Liver (tissue), 9 donors: ENCODE measurements around the gene ERC1. TPM values are rescaled to one million over a fixed set of nuclear protein-coding genes. Genes with fewer than 3 reads are reported as not detected.

ENCODE experiments used
- DNase-seq: peaks from one replicate; pipeline ENCODE4 v3.0.0-alpha.2; 2017; ENCODE audit warnings: low spot score
- H3K27ac ChIP-seq, 2 donors: one replicate each; pipeline ENCODE4 v1.7.0; 2013; ENCODE audit warnings: inconsistent platforms in 2 of 2, low read length in 2 of 2, control low read depth in 1 of 2, low read depth in 1 of 2, mild to moderate bottlenecking in 1 of 2
- H3K27me3 ChIP-seq, 4 donors: one replicate each; pipeline versions ENCODE4 v1.6.1 to v1.7.0; 2013; ENCODE audit warnings: low read length in 3 of 4, inconsistent platforms in 1 of 4, mild to moderate bottlenecking in 1 of 4, moderate library complexity in 1 of 4; ENCODE audit not compliant: control insufficient read depth in 4 of 4, insufficient read depth in 4 of 4
- H3K36me3 ChIP-seq, 4 donors: one replicate each; pipeline versions ENCODE4 v1.6.1 to v1.7.0; 2013; ENCODE audit warnings: low read length in 3 of 4, mild to moderate bottlenecking in 3 of 4, low read depth in 1 of 4, moderate library complexity in 1 of 4; ENCODE audit not compliant: control insufficient read depth in 4 of 4, insufficient read depth in 3 of 4
- H3K4me1 ChIP-seq, 4 donors: one replicate each; pipeline versions ENCODE4 v1.6.1 to v1.7.0; 2013; ENCODE audit warnings: low read length in 3 of 4, mild to moderate bottlenecking in 3 of 4, moderate library complexity in 1 of 4; ENCODE audit not compliant: control insufficient read depth in 4 of 4, insufficient read depth in 4 of 4
- H3K4me3 ChIP-seq, 3 donors: one replicate each; pipeline versions ENCODE4 v1.6.1 to v1.7.0; 2013; ENCODE audit warnings: low read length in 3 of 3, control low read depth in 1 of 3, low read depth in 1 of 3, mild to moderate bottlenecking in 1 of 3
- H3K9ac ChIP-seq, 2 donors: one replicate each; pipeline ENCODE4 v1.7.0; 2013; ENCODE audit warnings: low read length in 2 of 2, mild to moderate bottlenecking in 2 of 2, moderate library complexity in 2 of 2, control low read depth in 1 of 2, low read depth in 1 of 2
- H3K9me3 ChIP-seq, 4 donors: one replicate each; pipeline versions ENCODE4 v1.6.1 to v1.7.0; 2013; ENCODE audit warnings: low read length in 3 of 4; ENCODE audit not compliant: control insufficient read depth in 4 of 4
- EGR1 ChIP-seq, 2 donors: IDR thresholded peaks; 2 replicates each; pipeline ENCODE4 v1.6.1; 2016 to 2018; ENCODE audit warnings: antibody characterized with exemption in 2 of 2, low read depth in 2 of 2
- FOXA1 ChIP-seq: IDR thresholded peaks from 2 replicates; pipeline ENCODE4 v1.6.1; 2016; ENCODE audit warnings: antibody characterized with exemption
- FOXA2 ChIP-seq: IDR thresholded peaks from 2 replicates; pipeline ENCODE4 v1.6.1; 2016; ENCODE audit warnings: antibody characterized with exemption
- GABPA ChIP-seq, 2 donors: IDR thresholded peaks in 1 of 2; conservative IDR thresholded peaks in 1 of 2; 2 replicates each; pipeline ENCODE4 v1.6.1; 2016; ENCODE audit warnings: antibody characterized with exemption in 2 of 2, mild to moderate bottlenecking in 1 of 2, moderate library complexity in 1 of 2
- HNF4A ChIP-seq, 2 donors: conservative IDR thresholded peaks; 2 replicates each; pipeline ENCODE4 v1.6.1; 2016; ENCODE audit warnings: antibody characterized with exemption in 2 of 2, mild to moderate bottlenecking in 2 of 2
- HNF4G ChIP-seq: IDR thresholded peaks from 2 replicates; pipeline ENCODE4 v1.6.1; 2016; ENCODE audit warnings: antibody characterized with exemption
- JUND ChIP-seq, 2 donors: IDR thresholded peaks; 2 replicates each; pipeline ENCODE4 v1.6.1; 2016; ENCODE audit warnings: antibody characterized with exemption in 2 of 2
- NR2F2 ChIP-seq: IDR thresholded peaks from 2 replicates; pipeline ENCODE4 v1.6.1; 2016; ENCODE audit warnings: antibody characterized with exemption
- RAD21 ChIP-seq, 2 donors: IDR thresholded peaks; 2 replicates each; pipeline ENCODE4 v1.6.1; 2016; ENCODE audit warnings: antibody characterized with exemption in 2 of 2, mild to moderate bottlenecking in 2 of 2
- RXRA ChIP-seq, 2 donors: IDR thresholded peaks; 2 replicates each; pipeline ENCODE4 v1.6.1; 2017 to 2018; ENCODE audit warnings: antibody characterized with exemption in 2 of 2, mild to moderate bottlenecking in 1 of 2
- SP1 ChIP-seq: IDR thresholded peaks from 2 replicates; pipeline ENCODE4 v1.6.1; 2018; ENCODE audit warnings: antibody characterized with exemption, mild to moderate bottlenecking
- TAF1 ChIP-seq: conservative IDR thresholded peaks from 2 replicates; pipeline ENCODE4 v1.6.1; 2016; ENCODE audit warnings: antibody characterized with exemption, mild to moderate bottlenecking
- YY1 ChIP-seq: IDR thresholded peaks from 2 replicates; pipeline ENCODE4 v1.6.1; 2016; ENCODE audit warnings: antibody characterized with exemption, mild to moderate bottlenecking
- WGBS: extraction: QIAGEN DNeasy Blood & Tissue Kit; methylation state at CpG from one replicate; pipeline ENCODE4 v1.1.7; 2013; 5-methylcytosine and 5-hydroxymethylcytosine counted together
- polyA plus RNA-seq, 2 donors: library from polyadenylated mRNA; stranded (reverse) in 1 of 2; unstranded in 1 of 2; fragments of 200-250 nt in 1 of 2; fragments of >200 nt in 1 of 2; fragmentation: Nextera tagmentation in 1 of 2; extraction: Ambion mirVana in 1 of 2; gene quantifications; one replicate each; pipeline versions ENCODE4 v1.2.1 to v1.2.3, GENCODE V29; 2013 to 2015
- total RNA-seq, 2 donors: library from RNA; depleted of rRNA; stranded (reverse); fragments of >200 nt; gene quantifications; one replicate each; pipeline ENCODE4 v1.2.3, GENCODE V29; 2014
- TF ChIP-seq, protein P1 (sequence below): IDR thresholded peaks from 2 replicates; pipeline ENCODE4 v1.6.1; 2016; ENCODE audit warnings: antibody characterized with exemption
- TF ChIP-seq, protein P2 (sequence below): IDR thresholded peaks from 2 replicates; pipeline ENCODE4 v1.6.1; 2016; ENCODE audit warnings: antibody characterized with exemption, mild to moderate bottlenecking
- TF ChIP-seq, protein P3 (sequence below): fragments of 150-350 bp; IDR thresholded peaks from 2 replicates; pipeline ENCODE4 v1.5.1; 2017; ENCODE audit warnings: improper control_type of control experiment, low read depth, low read length; ENCODE audit not compliant: missing input control
- TF ChIP-seq, protein P4 (sequence below): IDR thresholded peaks from 2 replicates; pipeline ENCODE4 v1.6.1; 2016; ENCODE audit warnings: antibody characterized with exemption
- TF ChIP-seq, protein P5 (sequence below): IDR thresholded peaks from 2 replicates; pipeline ENCODE4 v1.6.1; 2016; ENCODE audit warnings: antibody characterized with exemption
- donor health status: healthy.
- donor health status: healthy.
- donor health status: healthy.
- donor health status: healthy.
- donor health status: healthy.

Gene ERC1
- total and polyA plus RNA-seq, 4 donors: 6.2 to 50.2 (median 10.3) TPM

DNA sequence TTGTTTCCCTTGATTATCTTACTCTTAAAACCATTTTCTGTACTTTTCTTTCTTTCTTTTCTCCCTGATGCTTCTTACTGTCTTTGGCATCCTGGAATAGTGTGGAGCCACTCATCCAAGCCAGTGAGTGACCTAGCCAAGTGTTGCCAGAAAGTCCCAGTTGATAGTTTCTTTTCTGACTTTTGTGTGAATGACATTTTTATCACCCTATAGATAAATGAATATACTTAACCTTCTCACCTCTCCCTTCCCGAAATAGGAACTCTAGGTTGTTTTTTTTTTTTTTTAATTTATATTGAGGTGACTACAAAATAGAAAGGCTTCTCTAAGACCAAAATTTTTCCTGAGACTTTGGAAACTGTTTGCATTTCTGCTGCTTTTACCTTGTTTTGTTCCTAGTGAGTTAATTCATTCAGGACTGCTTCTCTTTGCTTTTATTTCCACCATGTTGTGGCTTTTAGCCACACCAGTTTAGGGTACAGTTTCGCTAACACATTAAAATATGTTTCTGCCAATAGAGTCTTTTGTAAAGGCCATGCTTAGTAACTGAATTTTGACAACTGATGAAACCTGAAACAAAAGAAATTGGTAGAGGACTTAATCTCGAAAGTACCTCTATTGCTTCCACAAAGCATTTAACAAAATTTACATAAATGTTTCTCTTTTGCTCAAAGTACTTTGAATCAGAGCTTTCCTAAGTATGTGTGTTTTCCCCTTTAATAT is 194.6 kb downstream of the ERC1 start (continued):
- TF ChIP-seq JUND (IDR thresholded peaks at IDR 0.05) (no peak), SP1 (no peak)
- TF ChIP-seq, protein P1, sequence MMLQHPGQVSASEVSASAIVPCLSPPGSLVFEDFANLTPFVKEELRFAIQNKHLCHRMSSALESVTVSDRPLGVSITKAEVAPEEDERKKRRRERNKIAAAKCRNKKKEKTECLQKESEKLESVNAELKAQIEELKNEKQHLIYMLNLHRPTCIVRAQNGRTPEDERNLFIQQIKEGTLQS: no peak

DNA sequence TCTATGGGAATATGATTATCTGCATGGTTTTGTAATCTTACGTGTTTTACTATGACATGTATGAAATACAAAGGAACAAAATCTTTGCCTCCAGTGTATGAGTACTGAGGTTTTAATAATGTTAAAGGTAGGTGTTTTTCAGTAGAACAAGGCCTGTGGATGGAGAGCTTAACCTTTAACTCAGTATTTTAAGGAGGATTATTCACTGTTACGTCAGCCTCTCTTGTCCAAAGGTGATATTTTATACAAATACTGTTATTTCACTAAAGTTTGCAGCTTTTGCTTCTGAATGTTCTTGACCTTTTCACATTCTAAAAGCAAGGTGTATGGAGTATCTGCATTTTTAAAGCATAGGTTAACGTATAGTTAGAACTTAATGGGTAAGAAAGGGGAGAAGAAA is 195.3 kb downstream of the ERC1 start:
- Histone ChIP-seq H3K9ac (no peak overlapping the region), H3K27me3 (no peaks in the 10 kb centered on the region), H3K27ac (no peak overlapping the region), H3K36me3 (peaks cover 0 to 10% (median 7%) of the 10 kb centered on the region in 4 donors), H3K4me3 (no peak overlapping the region), H3K4me1 (peaks cover 0 to 3% (median under 1%) of the 10 kb centered on the region in 4 donors), H3K9me3 (no peaks in the 10 kb centered on the region)
- TF ChIP-seq, protein P1: no peak
- TF ChIP-seq EGR1 (IDR thresholded peaks at IDR 0.05; ENCODE audit: low read depth in 2 of 2) (no peak), JUND (IDR thresholded peaks at IDR 0.05) (peak in 1 of 2 donors; percentile 34), GABPA (IDR thresholded peaks at IDR 0.05 in 1 of 2, conservative IDR thresholded peaks at IDR 0.05 in 1 of 2) (no peak), YY1 (no peak), HNF4A (conservative IDR thresholded peaks at IDR 0.05) (peak; percentile 31 to 34), RXRA (IDR thresholded peaks at IDR 0.05) (peak in 1 of 2 donors; percentile 33), SP1 (peak; percentile 54), HNF4G (no peak), FOXA2 (no peak), FOXA1 (no peak), TAF1 (no peak), RAD21 (IDR thresholded peaks at IDR 0.05) (no peak), NR2F2 (no peak)
- TF ChIP-seq, protein P2, sequence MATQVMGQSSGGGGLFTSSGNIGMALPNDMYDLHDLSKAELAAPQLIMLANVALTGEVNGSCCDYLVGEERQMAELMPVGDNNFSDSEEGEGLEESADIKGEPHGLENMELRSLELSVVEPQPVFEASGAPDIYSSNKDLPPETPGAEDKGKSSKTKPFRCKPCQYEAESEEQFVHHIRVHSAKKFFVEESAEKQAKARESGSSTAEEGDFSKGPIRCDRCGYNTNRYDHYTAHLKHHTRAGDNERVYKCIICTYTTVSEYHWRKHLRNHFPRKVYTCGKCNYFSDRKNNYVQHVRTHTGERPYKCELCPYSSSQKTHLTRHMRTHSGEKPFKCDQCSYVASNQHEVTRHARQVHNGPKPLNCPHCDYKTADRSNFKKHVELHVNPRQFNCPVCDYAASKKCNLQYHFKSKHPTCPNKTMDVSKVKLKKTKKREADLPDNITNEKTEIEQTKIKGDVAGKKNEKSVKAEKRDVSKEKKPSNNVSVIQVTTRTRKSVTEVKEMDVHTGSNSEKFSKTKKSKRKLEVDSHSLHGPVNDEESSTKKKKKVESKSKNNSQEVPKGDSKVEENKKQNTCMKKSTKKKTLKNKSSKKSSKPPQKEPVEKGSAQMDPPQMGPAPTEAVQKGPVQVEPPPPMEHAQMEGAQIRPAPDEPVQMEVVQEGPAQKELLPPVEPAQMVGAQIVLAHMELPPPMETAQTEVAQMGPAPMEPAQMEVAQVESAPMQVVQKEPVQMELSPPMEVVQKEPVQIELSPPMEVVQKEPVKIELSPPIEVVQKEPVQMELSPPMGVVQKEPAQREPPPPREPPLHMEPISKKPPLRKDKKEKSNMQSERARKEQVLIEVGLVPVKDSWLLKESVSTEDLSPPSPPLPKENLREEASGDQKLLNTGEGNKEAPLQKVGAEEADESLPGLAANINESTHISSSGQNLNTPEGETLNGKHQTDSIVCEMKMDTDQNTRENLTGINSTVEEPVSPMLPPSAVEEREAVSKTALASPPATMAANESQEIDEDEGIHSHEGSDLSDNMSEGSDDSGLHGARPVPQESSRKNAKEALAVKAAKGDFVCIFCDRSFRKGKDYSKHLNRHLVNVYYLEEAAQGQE: no peak
- TF ChIP-seq, protein P3, sequence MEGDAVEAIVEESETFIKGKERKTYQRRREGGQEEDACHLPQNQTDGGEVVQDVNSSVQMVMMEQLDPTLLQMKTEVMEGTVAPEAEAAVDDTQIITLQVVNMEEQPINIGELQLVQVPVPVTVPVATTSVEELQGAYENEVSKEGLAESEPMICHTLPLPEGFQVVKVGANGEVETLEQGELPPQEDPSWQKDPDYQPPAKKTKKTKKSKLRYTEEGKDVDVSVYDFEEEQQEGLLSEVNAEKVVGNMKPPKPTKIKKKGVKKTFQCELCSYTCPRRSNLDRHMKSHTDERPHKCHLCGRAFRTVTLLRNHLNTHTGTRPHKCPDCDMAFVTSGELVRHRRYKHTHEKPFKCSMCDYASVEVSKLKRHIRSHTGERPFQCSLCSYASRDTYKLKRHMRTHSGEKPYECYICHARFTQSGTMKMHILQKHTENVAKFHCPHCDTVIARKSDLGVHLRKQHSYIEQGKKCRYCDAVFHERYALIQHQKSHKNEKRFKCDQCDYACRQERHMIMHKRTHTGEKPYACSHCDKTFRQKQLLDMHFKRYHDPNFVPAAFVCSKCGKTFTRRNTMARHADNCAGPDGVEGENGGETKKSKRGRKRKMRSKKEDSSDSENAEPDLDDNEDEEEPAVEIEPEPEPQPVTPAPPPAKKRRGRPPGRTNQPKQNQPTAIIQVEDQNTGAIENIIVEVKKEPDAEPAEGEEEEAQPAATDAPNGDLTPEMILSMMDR: no peak
- TF ChIP-seq, protein P4, sequence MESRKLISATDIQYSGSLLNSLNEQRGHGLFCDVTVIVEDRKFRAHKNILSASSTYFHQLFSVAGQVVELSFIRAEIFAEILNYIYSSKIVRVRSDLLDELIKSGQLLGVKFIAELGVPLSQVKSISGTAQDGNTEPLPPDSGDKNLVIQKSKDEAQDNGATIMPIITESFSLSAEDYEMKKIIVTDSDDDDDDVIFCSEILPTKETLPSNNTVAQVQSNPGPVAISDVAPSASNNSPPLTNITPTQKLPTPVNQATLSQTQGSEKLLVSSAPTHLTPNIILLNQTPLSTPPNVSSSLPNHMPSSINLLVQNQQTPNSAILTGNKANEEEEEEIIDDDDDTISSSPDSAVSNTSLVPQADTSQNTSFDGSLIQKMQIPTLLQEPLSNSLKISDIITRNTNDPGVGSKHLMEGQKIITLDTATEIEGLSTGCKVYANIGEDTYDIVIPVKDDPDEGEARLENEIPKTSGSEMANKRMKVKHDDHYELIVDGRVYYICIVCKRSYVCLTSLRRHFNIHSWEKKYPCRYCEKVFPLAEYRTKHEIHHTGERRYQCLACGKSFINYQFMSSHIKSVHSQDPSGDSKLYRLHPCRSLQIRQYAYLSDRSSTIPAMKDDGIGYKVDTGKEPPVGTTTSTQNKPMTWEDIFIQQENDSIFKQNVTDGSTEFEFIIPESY: no peak
- TF ChIP-seq, protein P5, sequence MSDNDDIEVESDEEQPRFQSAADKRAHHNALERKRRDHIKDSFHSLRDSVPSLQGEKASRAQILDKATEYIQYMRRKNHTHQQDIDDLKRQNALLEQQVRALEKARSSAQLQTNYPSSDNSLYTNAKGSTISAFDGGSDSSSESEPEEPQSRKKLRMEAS: no peak
- WGBS: 83% methylated on average over 3 of the region's 3 CpGs
- no peak for DNase-seq
